ENCODE data around the gene SURF1. TPM values are rescaled to one million over a fixed set of nuclear protein-coding genes. Genes with fewer than 3 reads are reported as not detected.

The SURF1 gene
- total and polyA plus RNA-seq, 9 of the 15 experiments (the other 6 are each of a cell fraction or from before 2014, with no cell fraction given) = 16.1 to 31.3 (median 20.9) TPM

DNA sequence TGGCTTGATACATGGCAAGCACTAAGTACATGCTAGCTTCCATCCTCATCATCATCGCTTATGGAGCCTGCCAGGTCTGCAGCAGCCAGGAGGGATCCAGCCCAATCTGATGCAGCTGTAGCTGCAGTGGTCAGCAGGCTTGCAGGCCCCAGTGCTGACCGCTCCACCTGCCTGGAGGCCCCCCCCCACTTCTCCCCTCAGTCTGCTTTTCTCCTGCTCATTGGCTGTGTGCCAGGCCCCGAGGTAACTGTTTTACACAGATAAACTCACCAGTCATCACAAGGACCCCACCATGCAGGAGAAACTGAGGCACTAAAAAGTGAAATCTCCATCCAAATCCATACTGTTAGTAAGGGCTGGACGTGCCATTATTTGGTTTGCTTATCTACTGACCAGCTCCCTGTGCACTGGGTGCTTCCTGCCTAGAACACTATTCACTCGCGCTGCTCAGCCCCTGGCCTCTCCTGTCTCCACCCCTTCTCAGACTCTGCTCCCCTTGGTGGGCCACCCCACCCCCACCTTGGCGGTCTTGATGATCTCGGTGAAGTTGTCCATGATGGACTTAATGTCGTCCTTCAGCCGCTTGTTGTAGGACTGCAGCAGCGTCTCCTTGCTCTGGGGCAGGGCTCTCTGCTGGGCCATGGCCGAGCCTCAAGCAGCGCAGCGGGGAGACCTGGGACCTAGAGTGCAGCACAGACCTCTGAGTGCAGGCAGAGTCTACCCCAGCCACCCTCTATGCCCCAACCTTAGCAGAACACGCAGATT is 10.1 kb downstream of the SURF1 start (continued):
- TF ChIP-seq, protein P1, sequence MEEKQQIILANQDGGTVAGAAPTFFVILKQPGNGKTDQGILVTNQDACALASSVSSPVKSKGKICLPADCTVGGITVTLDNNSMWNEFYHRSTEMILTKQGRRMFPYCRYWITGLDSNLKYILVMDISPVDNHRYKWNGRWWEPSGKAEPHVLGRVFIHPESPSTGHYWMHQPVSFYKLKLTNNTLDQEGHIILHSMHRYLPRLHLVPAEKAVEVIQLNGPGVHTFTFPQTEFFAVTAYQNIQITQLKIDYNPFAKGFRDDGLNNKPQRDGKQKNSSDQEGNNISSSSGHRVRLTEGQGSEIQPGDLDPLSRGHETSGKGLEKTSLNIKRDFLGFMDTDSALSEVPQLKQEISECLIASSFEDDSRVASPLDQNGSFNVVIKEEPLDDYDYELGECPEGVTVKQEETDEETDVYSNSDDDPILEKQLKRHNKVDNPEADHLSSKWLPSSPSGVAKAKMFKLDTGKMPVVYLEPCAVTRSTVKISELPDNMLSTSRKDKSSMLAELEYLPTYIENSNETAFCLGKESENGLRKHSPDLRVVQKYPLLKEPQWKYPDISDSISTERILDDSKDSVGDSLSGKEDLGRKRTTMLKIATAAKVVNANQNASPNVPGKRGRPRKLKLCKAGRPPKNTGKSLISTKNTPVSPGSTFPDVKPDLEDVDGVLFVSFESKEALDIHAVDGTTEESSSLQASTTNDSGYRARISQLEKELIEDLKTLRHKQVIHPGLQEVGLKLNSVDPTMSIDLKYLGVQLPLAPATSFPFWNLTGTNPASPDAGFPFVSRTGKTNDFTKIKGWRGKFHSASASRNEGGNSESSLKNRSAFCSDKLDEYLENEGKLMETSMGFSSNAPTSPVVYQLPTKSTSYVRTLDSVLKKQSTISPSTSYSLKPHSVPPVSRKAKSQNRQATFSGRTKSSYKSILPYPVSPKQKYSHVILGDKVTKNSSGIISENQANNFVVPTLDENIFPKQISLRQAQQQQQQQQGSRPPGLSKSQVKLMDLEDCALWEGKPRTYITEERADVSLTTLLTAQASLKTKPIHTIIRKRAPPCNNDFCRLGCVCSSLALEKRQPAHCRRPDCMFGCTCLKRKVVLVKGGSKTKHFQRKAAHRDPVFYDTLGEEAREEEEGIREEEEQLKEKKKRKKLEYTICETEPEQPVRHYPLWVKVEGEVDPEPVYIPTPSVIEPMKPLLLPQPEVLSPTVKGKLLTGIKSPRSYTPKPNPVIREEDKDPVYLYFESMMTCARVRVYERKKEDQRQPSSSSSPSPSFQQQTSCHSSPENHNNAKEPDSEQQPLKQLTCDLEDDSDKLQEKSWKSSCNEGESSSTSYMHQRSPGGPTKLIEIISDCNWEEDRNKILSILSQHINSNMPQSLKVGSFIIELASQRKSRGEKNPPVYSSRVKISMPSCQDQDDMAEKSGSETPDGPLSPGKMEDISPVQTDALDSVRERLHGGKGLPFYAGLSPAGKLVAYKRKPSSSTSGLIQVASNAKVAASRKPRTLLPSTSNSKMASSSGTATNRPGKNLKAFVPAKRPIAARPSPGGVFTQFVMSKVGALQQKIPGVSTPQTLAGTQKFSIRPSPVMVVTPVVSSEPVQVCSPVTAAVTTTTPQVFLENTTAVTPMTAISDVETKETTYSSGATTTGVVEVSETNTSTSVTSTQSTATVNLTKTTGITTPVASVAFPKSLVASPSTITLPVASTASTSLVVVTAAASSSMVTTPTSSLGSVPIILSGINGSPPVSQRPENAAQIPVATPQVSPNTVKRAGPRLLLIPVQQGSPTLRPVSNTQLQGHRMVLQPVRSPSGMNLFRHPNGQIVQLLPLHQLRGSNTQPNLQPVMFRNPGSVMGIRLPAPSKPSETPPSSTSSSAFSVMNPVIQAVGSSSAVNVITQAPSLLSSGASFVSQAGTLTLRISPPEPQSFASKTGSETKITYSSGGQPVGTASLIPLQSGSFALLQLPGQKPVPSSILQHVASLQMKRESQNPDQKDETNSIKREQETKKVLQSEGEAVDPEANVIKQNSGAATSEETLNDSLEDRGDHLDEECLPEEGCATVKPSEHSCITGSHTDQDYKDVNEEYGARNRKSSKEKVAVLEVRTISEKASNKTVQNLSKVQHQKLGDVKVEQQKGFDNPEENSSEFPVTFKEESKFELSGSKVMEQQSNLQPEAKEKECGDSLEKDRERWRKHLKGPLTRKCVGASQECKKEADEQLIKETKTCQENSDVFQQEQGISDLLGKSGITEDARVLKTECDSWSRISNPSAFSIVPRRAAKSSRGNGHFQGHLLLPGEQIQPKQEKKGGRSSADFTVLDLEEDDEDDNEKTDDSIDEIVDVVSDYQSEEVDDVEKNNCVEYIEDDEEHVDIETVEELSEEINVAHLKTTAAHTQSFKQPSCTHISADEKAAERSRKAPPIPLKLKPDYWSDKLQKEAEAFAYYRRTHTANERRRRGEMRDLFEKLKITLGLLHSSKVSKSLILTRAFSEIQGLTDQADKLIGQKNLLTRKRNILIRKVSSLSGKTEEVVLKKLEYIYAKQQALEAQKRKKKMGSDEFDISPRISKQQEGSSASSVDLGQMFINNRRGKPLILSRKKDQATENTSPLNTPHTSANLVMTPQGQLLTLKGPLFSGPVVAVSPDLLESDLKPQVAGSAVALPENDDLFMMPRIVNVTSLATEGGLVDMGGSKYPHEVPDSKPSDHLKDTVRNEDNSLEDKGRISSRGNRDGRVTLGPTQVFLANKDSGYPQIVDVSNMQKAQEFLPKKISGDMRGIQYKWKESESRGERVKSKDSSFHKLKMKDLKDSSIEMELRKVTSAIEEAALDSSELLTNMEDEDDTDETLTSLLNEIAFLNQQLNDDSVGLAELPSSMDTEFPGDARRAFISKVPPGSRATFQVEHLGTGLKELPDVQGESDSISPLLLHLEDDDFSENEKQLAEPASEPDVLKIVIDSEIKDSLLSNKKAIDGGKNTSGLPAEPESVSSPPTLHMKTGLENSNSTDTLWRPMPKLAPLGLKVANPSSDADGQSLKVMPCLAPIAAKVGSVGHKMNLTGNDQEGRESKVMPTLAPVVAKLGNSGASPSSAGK (IDR thresholded peaks at IDR 0.05) = no peak
- TF ChIP-seq, protein P2, sequence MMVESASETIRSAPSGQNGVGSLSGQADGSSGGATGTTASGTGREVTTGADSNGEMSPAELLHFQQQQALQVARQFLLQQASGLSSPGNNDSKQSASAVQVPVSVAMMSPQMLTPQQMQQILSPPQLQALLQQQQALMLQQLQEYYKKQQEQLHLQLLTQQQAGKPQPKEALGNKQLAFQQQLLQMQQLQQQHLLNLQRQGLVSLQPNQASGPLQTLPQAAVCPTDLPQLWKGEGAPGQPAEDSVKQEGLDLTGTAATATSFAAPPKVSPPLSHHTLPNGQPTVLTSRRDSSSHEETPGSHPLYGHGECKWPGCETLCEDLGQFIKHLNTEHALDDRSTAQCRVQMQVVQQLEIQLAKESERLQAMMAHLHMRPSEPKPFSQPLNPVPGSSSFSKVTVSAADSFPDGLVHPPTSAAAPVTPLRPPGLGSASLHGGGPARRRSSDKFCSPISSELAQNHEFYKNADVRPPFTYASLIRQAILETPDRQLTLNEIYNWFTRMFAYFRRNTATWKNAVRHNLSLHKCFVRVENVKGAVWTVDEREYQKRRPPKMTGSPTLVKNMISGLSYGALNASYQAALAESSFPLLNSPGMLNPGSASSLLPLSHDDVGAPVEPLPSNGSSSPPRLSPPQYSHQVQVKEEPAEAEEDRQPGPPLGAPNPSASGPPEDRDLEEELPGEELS (CRISPR knock-in tag; IDR thresholded peaks at IDR 0.05; ENCODE audit: borderline replicate concordance) = no peak
- TF ChIP-seq SREBF2 (CRISPR knock-in tag; IDR thresholded peaks at IDR 0.05) (no peak), JUN (IDR thresholded peaks at IDR 0.05; ENCODE audit: borderline replicate concordance, low read depth, low read length) (no peak), JUN (CRISPR knock-in tag; IDR thresholded peaks at IDR 0.05; ENCODE audit: borderline replicate concordance) (0 out of 2 replicates have a peak, but pooled peaks have one; percentile 18), ZNF695 (CRISPR knock-in tag; IDR thresholded peaks at IDR 0.05) (no peak), RBM14 (IDR thresholded peaks at IDR 0.05; ENCODE audit: borderline replicate concordance, insufficient read depth, low read depth, low read length) (no peak), NFIX (CRISPR knock-in tag; IDR thresholded peaks at IDR 0.05; ENCODE audit: low read depth) (peak; percentile 30; the same call in 1 of the 2 replicates), HEY1 (CRISPR knock-in tag; IDR thresholded peaks at IDR 0.05; ENCODE audit: borderline replicate concordance) (no peak)
